NT2/D1 (cell line): ENCODE data around the gene PLD4.

Source experiments
- YY1 ChIP-seq: IDR thresholded peaks from 2 replicates; pipeline ENCODE4 v1.6.1; 2011; ENCODE audit not compliant: insufficient read length, insufficient read depth
- ZNF274 ChIP-seq: IDR thresholded peaks from 2 replicates; pipeline ENCODE4 v1.6.1; 2011; ENCODE audit warnings: mild to moderate bottlenecking, low read depth, low read length

DNA sequence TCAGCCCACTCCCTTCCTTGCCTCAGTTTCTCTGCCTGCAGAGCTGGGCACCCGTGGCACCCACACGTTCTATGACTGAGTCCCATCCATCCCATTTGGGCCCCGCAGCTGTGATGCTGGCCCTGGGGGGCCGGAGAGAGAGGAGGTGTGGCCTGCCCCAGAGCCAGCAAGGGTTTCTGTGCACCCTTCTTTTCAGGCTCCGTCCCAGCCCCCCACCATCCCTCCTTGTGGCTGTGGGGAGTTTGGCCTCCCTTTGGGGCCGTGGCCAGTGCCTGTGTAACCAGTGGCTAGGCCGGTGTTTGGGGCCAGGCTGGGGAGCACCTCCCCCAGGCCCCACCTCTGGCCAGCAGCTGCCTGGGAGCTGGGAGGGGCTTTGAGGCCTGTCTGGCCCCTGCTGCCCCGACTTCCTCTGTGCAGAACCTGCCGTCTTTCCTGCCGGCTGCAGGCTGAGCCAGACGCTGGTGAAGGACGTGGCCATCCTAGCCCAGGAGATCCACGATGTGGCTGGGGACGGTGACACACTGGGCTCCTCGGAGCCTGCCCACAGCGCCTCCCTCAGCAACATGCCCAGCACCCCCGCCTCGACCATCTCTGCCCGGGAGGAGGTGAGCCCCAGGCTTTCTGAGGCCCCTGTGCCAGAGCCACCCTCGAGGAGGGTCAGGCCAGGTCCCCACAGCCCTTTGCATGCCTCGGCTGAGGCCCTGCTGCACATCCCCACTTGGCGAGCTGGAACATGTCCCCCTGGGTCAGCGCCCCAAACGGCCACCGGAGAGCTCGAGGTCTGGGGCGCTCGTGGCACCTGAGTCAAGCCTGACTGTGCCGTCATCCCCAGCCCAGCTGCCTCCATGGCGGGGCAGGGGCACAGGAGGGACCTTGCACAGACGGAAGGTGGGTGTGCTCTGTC, 31.9 kb upstream of the PLD4 start:
- TF ChIP-seq ZNF274 (no peak), YY1 (no peak)
